Endometrial microvascular endothelial cells (primary cell): ENCODE data around the gene SULT1A2. TPM values are rescaled to one million over a fixed set of nuclear protein-coding genes. Genes with fewer than 3 reads are reported as not detected.
"Not testable (repeated sequence)": the region's sequence is repeated elsewhere in the genome, so short reads cannot be mapped to it uniquely, and the experiment has no call there.

Experiments used
- in situ Hi-C: cut with HindIII; loops from 2 replicates; pipeline ENCODE4 v1.10.0; 2017; ENCODE audit warnings: low sequenced_read_pairs, low pct_unique_long_range_greater_than_20kb; ENCODE audit errors: inconsistent ontology term
- total RNA-seq: library from RNA; depleted of rRNA; stranded (reverse); fragments of >200 nt; gene quantifications from one replicate; pipeline ENCODE4 v1.2.3, GENCODE V29; 2015; ENCODE audit errors: inconsistent ontology term

Gene SULT1A2
- total RNA-seq, 1 donor from 2014 or later = not detected

DNA sequence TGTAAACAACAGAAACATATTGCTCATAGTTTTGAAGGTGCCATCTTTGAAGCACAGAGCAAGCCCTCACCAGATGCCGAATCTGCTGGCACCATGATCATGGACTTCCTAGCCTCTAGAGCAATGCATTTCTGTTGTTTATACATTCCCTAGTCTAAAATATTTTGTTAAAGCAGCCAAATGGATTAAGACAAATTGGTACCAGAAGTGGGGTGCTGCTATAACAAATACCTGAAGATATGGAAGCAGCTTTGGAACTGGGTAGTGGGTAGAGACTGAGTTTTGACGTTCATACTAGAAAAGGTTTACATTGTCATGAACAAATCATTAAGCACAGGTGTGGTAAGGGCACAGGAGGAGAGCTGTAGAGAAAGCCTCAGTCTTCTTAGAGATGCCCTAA is 29.6 kb downstream of the SULT1A2 start:
- in situ Hi-C loops = no loop called here

DNA sequence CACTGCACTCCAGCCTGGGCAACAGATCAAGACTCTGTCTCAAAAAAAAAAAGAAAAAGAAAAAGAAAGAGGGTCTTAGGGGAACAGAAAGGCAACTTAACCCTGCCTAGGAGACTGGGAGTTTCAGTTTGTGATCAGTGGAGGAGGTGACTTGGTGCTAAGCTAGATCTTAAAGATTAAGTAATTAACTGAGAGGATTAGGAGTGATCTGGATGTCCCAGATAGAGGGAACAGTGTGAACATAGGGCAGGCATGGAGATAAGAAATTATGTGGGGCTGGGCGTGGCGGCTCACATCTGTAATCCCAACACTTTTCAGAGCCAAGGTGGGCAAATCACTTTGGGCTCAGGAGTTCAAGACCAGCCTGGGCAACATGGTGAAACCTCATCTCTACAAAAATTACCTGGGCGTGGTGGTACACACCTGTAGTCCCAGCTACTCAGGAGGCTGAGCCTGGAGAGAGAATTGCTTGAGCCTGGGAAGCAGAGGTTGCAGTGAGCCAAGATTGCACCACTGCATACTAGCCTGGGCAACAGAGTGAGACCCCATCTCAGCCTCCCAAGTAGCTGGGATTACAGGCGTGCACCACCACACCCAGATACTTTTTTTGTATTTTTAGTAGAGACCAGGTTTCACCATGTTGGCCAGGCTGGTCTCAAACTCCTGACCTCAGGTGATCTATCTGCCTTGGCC is 30.5 kb downstream of the SULT1A2 start:
- in situ Hi-C loops = not testable (repeated sequence)

- in situ Hi-C loops = no loop called here
Measured at GRCh38 chr16:28563218-28563617, 33.6 kb downstream of the SULT1A2 start.

GRCh38 chr16:28562199-28562598 is 34.7 kb downstream of the SULT1A2 start:
- in situ Hi-C loops = no loop called here

DNA sequence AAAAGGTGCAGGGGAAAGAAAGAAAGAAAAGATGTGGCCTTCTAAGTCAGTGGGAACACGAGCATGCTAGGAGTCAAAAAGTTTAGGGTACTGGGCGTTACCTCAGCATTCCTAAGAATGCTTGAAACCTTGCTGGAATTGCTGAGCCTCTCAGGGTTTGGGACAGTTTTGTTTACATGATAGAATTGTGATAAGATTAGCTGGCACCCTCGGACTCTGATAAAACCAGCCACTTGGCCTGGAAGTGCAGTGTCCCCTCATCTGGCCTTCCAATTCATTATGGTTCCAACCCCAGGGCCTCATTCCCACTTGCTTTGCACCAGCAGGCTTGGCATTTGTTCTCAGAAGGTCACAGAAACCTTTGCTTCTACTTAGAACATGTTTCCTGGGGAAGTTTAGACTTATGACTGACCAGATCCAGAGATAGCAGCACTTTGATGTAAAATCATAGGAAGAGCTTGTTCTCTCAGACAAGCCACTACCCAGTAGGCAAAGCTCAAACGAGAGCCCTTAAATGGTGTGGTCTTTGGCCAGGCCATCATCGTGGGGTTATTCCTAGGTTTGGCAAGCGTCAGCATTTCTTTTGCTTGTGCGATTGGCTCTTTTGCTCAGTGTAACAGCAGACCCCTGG is 35.2 kb downstream of the SULT1A2 start:
- in situ Hi-C loops = no loop called here

- in situ Hi-C loops = no loop called here
Measured at GRCh38 chr16:28558456-28558855, 38.4 kb downstream of the SULT1A2 start.

DNA sequence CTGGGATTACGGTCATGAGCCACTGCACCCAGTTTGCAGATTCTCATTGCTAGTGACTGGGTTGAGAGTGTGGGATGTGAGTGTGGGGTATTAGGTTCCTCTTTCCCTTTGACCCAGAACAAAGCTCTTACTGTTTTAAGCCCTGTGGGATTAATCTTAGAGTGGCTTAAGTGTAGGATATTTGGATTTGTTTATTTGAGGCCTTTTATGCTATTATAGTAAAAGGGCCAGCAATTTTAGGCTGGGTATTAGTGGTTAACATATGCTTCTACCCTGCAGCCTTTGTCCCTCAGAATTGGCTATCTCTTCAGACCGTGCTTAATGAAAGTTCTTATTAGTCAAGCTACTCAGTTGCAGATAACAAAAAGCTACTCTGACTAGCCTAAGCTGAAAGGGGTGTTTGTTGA is 39.9 kb downstream of the SULT1A2 start:
- in situ Hi-C loops = no loop called here

DNA sequence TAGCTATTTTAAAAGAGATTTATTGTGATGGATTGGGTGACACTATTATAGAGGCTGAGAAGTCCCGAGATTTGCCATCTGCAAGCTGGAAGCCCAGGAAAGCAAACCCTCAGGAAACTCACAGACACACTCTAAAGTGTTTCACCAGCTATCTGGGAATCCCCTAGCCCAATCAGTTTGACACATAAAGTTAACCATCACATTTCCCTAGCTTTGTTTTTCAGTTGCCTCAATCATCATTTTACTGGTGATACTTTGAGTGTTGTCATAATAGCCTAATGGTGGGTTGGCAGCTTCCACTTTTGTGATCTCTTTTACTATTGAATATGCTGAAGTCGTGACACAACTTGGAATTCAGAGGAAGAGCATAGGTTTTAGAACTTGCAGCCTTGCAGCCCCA is 41.3 kb downstream of the SULT1A2 start:
- in situ Hi-C loops = no loop called here

DNA sequence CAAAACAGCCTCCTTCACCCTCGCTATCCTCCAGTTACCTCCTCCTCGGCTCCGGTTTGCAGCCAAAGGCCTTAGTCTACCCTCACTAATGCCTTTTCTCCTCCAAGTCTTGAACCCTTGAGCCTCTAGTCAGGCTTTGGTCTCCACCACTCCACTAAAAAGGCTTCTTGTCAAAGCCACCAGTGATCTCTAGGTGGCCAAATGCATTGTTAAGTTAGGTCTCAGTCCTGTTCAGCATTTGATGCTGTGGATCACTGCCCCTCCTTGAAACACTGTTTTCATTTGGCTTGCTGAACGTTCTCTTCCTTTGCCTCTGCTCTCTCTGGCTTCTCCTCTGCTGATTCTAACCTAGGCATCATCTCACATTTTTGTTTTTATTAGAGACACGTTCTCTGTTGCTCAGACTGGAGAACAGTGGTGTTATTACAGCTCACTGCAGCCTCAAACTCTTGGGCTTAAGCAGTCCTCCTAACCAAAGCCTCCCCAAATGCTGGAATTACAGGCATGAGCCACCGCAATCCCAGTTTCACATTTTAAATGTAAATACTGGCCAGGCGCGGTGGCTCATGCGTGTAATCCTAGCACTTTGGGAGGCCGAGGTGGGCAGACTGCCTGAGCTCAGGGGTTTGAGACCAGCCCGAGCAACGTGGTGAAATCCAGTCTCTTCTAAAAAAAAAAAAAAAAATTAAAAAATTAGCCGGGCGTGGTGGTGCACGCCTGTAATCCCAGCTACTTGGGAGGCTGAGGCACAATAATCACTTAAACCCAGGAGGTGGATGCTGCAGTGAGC is 42.0 kb downstream of the SULT1A2 start:
- in situ Hi-C loops = no loop called here

DNA sequence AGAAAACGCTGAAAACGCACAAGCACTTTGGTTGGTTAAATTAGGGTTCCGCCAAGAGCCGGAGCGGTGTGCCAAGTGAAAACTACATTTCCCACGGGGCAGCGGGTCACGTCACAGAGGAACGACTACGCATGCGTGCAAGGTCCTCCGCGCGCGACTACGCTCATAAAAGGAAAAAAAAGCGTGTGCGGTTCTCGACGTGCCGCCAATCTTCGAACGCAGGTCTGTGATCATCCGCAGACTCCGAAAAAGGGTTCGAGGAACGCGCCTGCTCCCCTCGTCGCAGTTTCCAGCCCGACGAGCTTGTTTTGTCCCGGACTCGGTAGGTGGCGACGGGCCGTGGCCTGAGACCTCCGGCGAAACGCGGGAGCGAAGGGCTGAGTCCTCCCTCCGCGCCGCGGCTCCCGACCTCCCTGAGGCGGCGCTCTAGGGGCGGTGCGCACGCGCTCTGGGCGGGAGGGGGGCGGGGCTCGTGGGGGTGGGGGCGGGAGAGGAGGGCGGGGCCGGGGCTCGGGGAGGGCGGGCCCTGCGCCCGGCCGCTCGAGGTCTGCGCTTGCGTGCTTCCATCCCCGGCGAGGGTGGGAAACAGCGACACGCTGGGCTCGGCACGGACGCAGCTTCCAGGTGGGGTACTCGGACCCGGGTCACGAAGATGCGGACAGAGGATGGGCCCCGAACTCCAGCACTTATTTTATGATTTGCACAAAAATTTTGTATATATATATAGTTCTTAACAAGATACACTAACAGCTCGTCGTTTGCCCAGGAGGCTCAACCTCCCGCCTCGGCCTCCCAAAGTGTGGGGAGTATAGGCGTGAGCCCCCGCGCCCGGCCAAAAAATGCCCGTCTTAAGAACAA is 42.8 kb downstream of the SULT1A2 start, which contains the start of gene SGF29:
SGF29 (plus strand) TSS at position 145 of the 858 bp plus-strand sequence. CDS start 27,150 bp downstream, outside the sequence.
- in situ Hi-C loops = no loop called here

DNA sequence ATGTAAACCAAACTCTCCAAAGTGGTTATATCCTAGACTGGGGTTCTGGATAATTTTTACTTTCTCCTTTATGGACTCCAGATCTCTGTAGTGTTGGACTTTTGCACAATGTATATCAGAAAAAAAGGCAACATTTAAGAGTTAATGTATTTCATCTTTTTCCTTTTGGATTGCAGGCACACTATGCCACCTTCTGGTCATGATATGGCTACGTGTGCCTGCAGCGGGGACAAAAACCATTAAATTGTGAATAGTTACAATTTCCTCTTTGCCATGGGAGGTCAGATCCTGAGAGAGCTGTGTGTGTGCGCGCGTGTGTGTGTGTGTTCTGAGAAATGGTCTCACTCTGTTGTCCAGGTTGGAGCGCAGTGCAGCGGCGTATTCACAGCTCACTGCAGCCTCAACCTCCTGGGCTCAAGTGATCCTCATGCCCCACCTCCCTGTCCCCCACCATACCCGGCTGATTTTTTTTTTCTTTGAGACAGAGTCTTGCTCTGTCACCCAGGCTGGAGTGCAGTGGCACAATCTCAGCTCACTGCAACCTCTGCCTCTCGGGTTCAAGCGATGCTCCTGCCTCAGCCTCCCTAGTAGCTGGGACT is 47.5 kb downstream of the SULT1A2 start:
- in situ Hi-C loops = no loop called here

GRCh38 chr16:28548306-28548802 is 48.5 kb downstream of the SULT1A2 start:
- in situ Hi-C loops = no loop called here

GRCh38 chr16:28546626-28547025 is 50.2 kb downstream of the SULT1A2 start:
- in situ Hi-C loops = no loop called here

- in situ Hi-C loops = not testable (repeated sequence)
Measured at GRCh38 chr16:28545964-28546363, 50.9 kb downstream of the SULT1A2 start.

DNA sequence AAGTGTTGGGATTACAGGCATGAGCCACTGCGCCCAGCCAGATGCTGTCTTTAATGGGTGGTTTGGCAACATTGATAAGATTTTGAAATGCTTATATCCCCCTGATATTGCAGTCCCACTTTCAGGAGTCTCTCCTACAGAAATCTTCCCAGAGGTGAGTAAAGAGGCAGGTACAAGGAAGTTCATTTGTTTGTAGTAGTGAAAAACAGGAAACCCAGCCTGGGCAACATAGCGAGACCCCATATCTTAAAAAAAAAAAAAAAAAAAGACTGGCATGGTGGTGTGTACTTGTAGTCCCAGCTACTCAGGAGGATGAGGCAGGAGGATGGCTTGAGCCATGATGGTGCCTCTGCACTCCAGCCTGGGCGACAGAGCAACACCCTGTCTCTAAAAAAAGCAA is 51.9 kb downstream of the SULT1A2 start:
- in situ Hi-C loops = no loop called here

- in situ Hi-C loops = no loop called here
Measured at GRCh38 chr16:28543072-28543471, 53.8 kb downstream of the SULT1A2 start.

DNA sequence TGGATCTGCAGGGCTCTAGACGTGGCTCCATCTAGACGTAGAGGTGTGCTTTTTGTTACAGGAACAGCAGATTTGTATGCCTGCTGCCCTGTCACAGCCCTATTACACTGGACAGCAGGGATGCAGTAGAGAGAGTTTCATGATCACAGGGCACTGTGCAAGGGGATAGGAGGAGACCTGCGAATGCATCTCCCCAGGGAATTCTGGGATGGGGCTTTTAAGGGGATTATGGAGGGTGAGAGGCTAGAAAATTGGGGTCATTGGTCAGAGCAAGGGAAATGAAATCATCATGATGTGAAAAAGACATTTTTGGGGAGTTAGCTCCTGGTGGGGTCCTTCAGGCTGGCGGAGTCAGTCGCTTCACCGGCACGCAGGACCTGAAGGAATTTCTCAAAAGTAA is 54.2 kb downstream of the SULT1A2 start:
- in situ Hi-C loops = no loop called here
